SIG-M5 (cell line): Measurements from ENCODE around the gene CLEC2B.

Source experiments
- DNase-seq: peaks from one replicate; lab custom pipeline; 2025; lab: John Stamatoyannopoulos, UW

The CLEC2B gene

GRCh38 chr12:9868951-9869306 lies 225 bp downstream of the CLEC2B start:
- DNase-seq = no peak

- DNase-seq = no peak
Measured at GRCh38 chr12:9868311-9868801, 798 bp downstream of the CLEC2B start.

- DNase-seq = no peak
Measured at GRCh38 chr12:9867531-9867930, 1.6 kb downstream of the CLEC2B start.

GRCh38 chr12:9866860-9867269 lies 2.3 kb downstream of the CLEC2B start:
- DNase-seq = no peak

- DNase-seq = no peak
Measured at GRCh38 chr12:9864913-9865675, 4.1 kb downstream of the CLEC2B start.

- no peak for DNase-seq
Measured at GRCh38 chr12:9858135-9858534, 11.0 kb downstream of the CLEC2B start.

- DNase-seq = no peak
Measured at GRCh38 chr12:9856894-9857293, 12.3 kb downstream of the CLEC2B start.

- no peak for DNase-seq
Measured at GRCh38 chr12:9856151-9856550, 13.0 kb downstream of the CLEC2B start.

GRCh38 chr12:9851927-9852326 lies 17.2 kb downstream of the CLEC2B start:
- DNase-seq = no peak

GRCh38 chr12:9851050-9851449 lies 18.1 kb downstream of the CLEC2B start:
- DNase-seq = no peak

- no peak for DNase-seq
Measured at GRCh38 chr12:9848899-9849298, 20.3 kb downstream of the CLEC2B start.

- DNase-seq = no peak
Measured at GRCh38 chr12:9843407-9843806, 25.7 kb downstream of the CLEC2B start.

- no peak for DNase-seq
Measured at GRCh38 chr12:9831720-9832119, 37.4 kb downstream of the CLEC2B start.

- DNase-seq = no peak
Measured at GRCh38 chr12:9829982-9830381, 39.2 kb downstream of the CLEC2B start.

GRCh38 chr12:9829483-9829882 lies 39.7 kb downstream of the CLEC2B start:
- no peak for DNase-seq

GRCh38 chr12:9827209-9827888 lies 41.8 kb downstream of the CLEC2B start, which contains the start of gene KLRF1:
TSS of gene KLRF1 (plus strand) at chr12:9827481. CDS start at chr12:9827545, 64 bp downstream.
- no peak for DNase-seq

GRCh38 chr12:9820281-9820930 lies 48.7 kb downstream of the CLEC2B start:
- no peak for DNase-seq

GRCh38 chr12:9813821-9814798 lies 55.0 kb downstream of the CLEC2B start:
- peak; percentile 45 for DNase-seq

GRCh38 chr12:9811621-9812020 lies 57.5 kb downstream of the CLEC2B start:
- DNase-seq = no peak

GRCh38 chr12:9810671-9811070 lies 58.5 kb downstream of the CLEC2B start:
- DNase-seq = peak; percentile 78

- DNase-seq = no peak
Measured at GRCh38 chr12:9809866-9810265, 59.3 kb downstream of the CLEC2B start.

- no peak for DNase-seq
Measured at GRCh38 chr12:9809338-9809737, 59.8 kb downstream of the CLEC2B start.
